Smooth muscle cell of the umbilical artery (primary cell): Measurements from ENCODE around the gene CDH12. TPM values are rescaled to one million over a fixed set of nuclear protein-coding genes. Genes with fewer than 3 reads are reported as not detected.

Source experiments
- total RNA-seq: library from RNA; depleted of rRNA; stranded (reverse); fragments of >200 nt; gene quantifications from 2 replicates; pipeline ENCODE4 v1.2.3, GENCODE V29; 2014

CDH12 gene
- not detected in 2 replicates for total RNA-seq

GRCh38 chr5:22852807-22853660 is at the start of gene CDH12:
Gene CDH12 (minus strand): TSS chr5:22853344.

